CD14-positive monocyte (primary cell): ENCODE data around the gene MOK. TPM values are rescaled to one million over a fixed set of nuclear protein-coding genes. Genes with fewer than 3 reads are reported as not detected.

Source experiments
- DNase-seq, 3 donors: peaks; one replicate each; pipeline ENCODE4 v3.0.0-alpha.2; 2011 to 2022
- H2AFZ ChIP-seq: 2 replicates; pipeline ENCODE4 v1.6.0; 2012; ENCODE audit warnings: mild to moderate bottlenecking, low read depth, low read length, inconsistent platforms; ENCODE audit not compliant: insufficient read depth, poor library complexity, severe bottlenecking
- H3K27ac ChIP-seq, 2 donors: 1 replicate in 1 of 2; 2 replicates in 1 of 2; pipeline ENCODE4 v1.5.1; 2012 to 2013; ENCODE audit warnings: low read length in 2 of 2, control low read depth in 1 of 2, inconsistent platforms in 1 of 2, low read depth in 1 of 2, mild to moderate bottlenecking in 1 of 2
- H3K27me3 ChIP-seq, 2 donors: one replicate each; pipeline versions ENCODE4 v1.6.0 to v1.6.1; 2011 to 2013; ENCODE audit warnings: low read length in 2 of 2; ENCODE audit not compliant: control insufficient read depth in 2 of 2, insufficient read depth in 2 of 2
- H3K36me3 ChIP-seq, 2 donors: replicated peaks in 1 of 2; 1 replicate in 1 of 2; 2 replicates in 1 of 2; pipeline versions ENCODE4 v1.5.1 to v1.6.1; 2012 to 2013; ENCODE audit warnings: low read length in 2 of 2, control low read depth in 1 of 2, inconsistent platforms in 1 of 2, mild to moderate bottlenecking in 1 of 2; ENCODE audit not compliant: insufficient read depth in 2 of 2, control insufficient read depth in 1 of 2
- H3K4me1 ChIP-seq, 2 donors: 1 replicate in 1 of 2; 2 replicates in 1 of 2; pipeline versions ENCODE4 v1.5.1 to v1.6.1; 2012 to 2013; ENCODE audit warnings: low read length in 2 of 2, control low read depth in 1 of 2, inconsistent platforms in 1 of 2, mild to moderate bottlenecking in 1 of 2, moderate library complexity in 1 of 2; ENCODE audit not compliant: insufficient read depth in 2 of 2, control insufficient read depth in 1 of 2
- H3K4me2 ChIP-seq: replicated peaks from 2 replicates; pipeline ENCODE3; 2012; ENCODE audit warnings: low read length, moderate library complexity, mild to moderate bottlenecking; ENCODE audit not compliant: poor library complexity, severe bottlenecking; ENCODE audit errors: extremely low read depth
- H3K4me3 ChIP-seq, 3 experiments: fragments of 200-600 bp in 1 of 3; sonication (generic) in 1 of 3; replicated peaks in 1 of 3; 1 replicate in 2 of 3; 2 replicates in 1 of 3; pipeline ENCODE4 v1.5.1; 2011 to 2013; ENCODE audit warnings: low read length in 3 of 3, mild to moderate bottlenecking in 3 of 3, control low read depth in 2 of 3, low read depth in 2 of 3, inconsistent platforms in 1 of 3, moderate library complexity in 1 of 3
- H3K79me2 ChIP-seq: 2 replicates; pipeline ENCODE4 v1.6.0; 2012; ENCODE audit warnings: mild to moderate bottlenecking, control low read depth, inconsistent platforms, low read length, moderate library complexity; ENCODE audit not compliant: insufficient read depth
- H3K9ac ChIP-seq: 2 replicates; pipeline ENCODE4 v1.6.0; 2017; ENCODE audit warnings: low read length, mild to moderate bottlenecking; ENCODE audit not compliant: insufficient read depth, poor library complexity, severe bottlenecking
- H3K9me3 ChIP-seq, 2 donors: replicated peaks in 1 of 2; 1 replicate in 1 of 2; 2 replicates in 1 of 2; pipeline versions ENCODE4 v1.5.1 to v1.6.1; 2012 to 2013; ENCODE audit warnings: low read length in 2 of 2, control low read depth in 1 of 2; ENCODE audit not compliant: control insufficient read depth in 1 of 2, insufficient read depth in 1 of 2
- H4K20me1 ChIP-seq: 2 replicates; pipeline ENCODE4 v1.6.0; 2012; ENCODE audit warnings: mild to moderate bottlenecking, low read length, control low read depth, moderate library complexity; ENCODE audit not compliant: insufficient read depth
- H3K27ac Mint-ChIP-seq, 7 donors: one replicate each; pipeline ENCODE4 v1.8.0; 2020; ENCODE audit warnings: mild to moderate bottlenecking in 7 of 7, mixed read lengths in 7 of 7, moderate library complexity in 6 of 7, inconsistent platforms in 2 of 7
- H3K27me3 Mint-ChIP-seq, 3 donors: one replicate each; pipeline ENCODE4 v1.8.0; 2021 to 2022; ENCODE audit warnings: low read depth in 3 of 3, mild to moderate bottlenecking in 3 of 3, mixed read lengths in 3 of 3, moderate library complexity in 3 of 3, inconsistent platforms in 1 of 3
- H3K36me3 Mint-ChIP-seq, 2 donors: one replicate each; pipeline ENCODE4 v1.8.0; 2020; ENCODE audit warnings: mixed read lengths in 2 of 2, inconsistent platforms in 1 of 2, mild to moderate bottlenecking in 1 of 2
- H3K4me1 Mint-ChIP-seq: one replicate; pipeline ENCODE4 v1.8.0; 2020; ENCODE audit warnings: mild to moderate bottlenecking, mixed read lengths
- H3K4me3 Mint-ChIP-seq, 2 donors: one replicate each; pipeline ENCODE4 v1.8.0; 2020; ENCODE audit warnings: mild to moderate bottlenecking in 2 of 2, mixed read lengths in 2 of 2, moderate library complexity in 1 of 2
- H3K9me3 Mint-ChIP-seq, 7 donors: one replicate each; pipeline ENCODE4 v1.8.0; 2020 to 2022; ENCODE audit warnings: mixed read lengths in 7 of 7, mild to moderate bottlenecking in 6 of 7, moderate library complexity in 6 of 7, inconsistent platforms in 2 of 7
- CTCF ChIP-seq: fragments of 200-600 bp; IDR thresholded peaks from one replicate; pipeline ENCODE4 v1.8.0; 2022; ENCODE audit warnings: antibody characterized with exemption, mild to moderate bottlenecking
- WGBS: methylation state at CpG from one replicate; pipeline ENCODE4 v1.1.5; 2013; ENCODE audit warnings: missing lambda C conversion rate; ENCODE audit not compliant: insufficient coverage; 5-methylcytosine and 5-hydroxymethylcytosine counted together
- intact Hi-C, 2 donors: fragments of 100-400 bp; cut with micrococcal nuclease; formaldehyde crosslinking; loops; one replicate each; pipeline versions ENCODE4 v1.15.0 to v1.15.1; 2023
- polyA plus RNA-seq, 3 donors: library from polyadenylated mRNA; depleted of rRNA in 1 of 3; unstranded in 2 of 3; stranded (reverse) in 1 of 3; fragments of 300-500 nt in 2 of 3; fragments of >200 nt in 1 of 3; fragmentation: Illumina TruSeq in 2 of 3; gene quantifications; 1 replicate in 2 of 3; 2 replicates in 1 of 3; pipeline ENCODE4 v1.2.3, GENCODE V29; 2012 to 2021

MOK gene
- polyA plus RNA-seq, 3 donors: 0.67 to 3.4 (median 1.8) TPM

GRCh38 chr14:102277874-102278630 is 26.9 kb downstream of the MOK start:
- H3K4me1 ChIP-seq: no peaks in the 10 kb centered on the region
- intact Hi-C loops: no loop called here
- no peaks in the 10 kb centered on the region for H3K27me3 ChIP-seq
- no peaks in the 10 kb centered on the region for H3K36me3 ChIP-seq
- TF ChIP-seq CTCF: no peak
- no peaks in the 10 kb centered on the region for H4K20me1 ChIP-seq
- H3K4me1 Mint-ChIP-seq: no peaks in the 10 kb centered on the region
- no peak overlapping the region for H3K4me2 ChIP-seq
- no peak overlapping the region for H3K4me3 ChIP-seq
- no peaks in the 10 kb centered on the region for H3K9me3 ChIP-seq
- H3K9ac ChIP-seq: no peak overlapping the region
- no peak overlapping the region for H2AFZ ChIP-seq
- peaks cover 0 to 3% (median 0%) of the 10 kb centered on the region in 3 donors for H3K27me3 Mint-ChIP-seq
- no peaks in the 10 kb centered on the region for H3K36me3 Mint-ChIP-seq
- no peaks in the 10 kb centered on the region for H3K79me2 ChIP-seq
- H3K4me3 Mint-ChIP-seq: no peak overlapping the region
- no peak overlapping the region for H3K27ac ChIP-seq
- DNase-seq: no peak
- H3K27ac Mint-ChIP-seq: no peak overlapping the region
- peaks cover 0 to 2% (median 0%) of the 10 kb centered on the region in 7 donors for H3K9me3 Mint-ChIP-seq
- 93% methylated on average over 3 of the region's 7 CpGs for WGBS

DNA sequence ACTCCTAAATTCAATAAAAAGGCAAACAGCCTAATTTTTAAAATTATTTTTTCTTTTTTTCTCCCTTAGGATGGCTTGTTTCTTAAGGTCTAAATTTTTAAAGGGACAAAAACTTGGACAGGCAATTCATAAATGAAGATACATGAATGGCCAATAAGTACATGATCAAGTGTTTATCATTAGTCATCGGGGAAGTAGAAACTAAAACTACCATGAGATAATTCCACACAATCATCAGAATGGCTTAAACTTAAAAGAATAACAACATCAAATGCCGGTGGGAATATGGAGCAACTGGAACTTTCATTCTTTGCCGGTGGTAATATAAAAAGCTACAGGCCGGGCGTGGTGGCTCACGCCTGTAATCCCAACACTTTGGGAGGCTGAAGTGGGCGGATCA is 29.1 kb downstream of the MOK start:
- Histone ChIP-seq H3K9me3 (no peaks in the 10 kb centered on the region), H3K27me3 (no peaks in the 10 kb centered on the region), H3K27ac (no peak overlapping the region), H3K79me2 (no peaks in the 10 kb centered on the region), H3K4me2 (no peak overlapping the region), H3K4me1 (no peaks in the 10 kb centered on the region), H3K9ac (no peak overlapping the region), H3K36me3 (no peaks in the 10 kb centered on the region), H4K20me1 (no peaks in the 10 kb centered on the region), H2AFZ (no peak overlapping the region), H3K4me3 (no peak overlapping the region)
- Mint-ChIP-seq H3K4me3 (no peak overlapping the region), H3K9me3 (peaks cover 0 to 2% (median 0%) of the 10 kb centered on the region in 7 donors), H3K27me3 (peaks cover 0 to 6% (median 0%) of the 10 kb centered on the region in 3 donors), H3K27ac (no peak overlapping the region), H3K36me3 (no peaks in the 10 kb centered on the region), H3K4me1 (no peaks in the 10 kb centered on the region)
- no peak for DNase-seq
- no CpG with 5 or more reads among the region's 7 CpGs for WGBS
- intact Hi-C loops: no loop called here
- TF ChIP-seq CTCF: no peak
